GM12878 (cell line): ENCODE results near the gene MANEAL. TPM values are rescaled to one million over a fixed set of nuclear protein-coding genes. Genes with fewer than 3 reads are reported as not detected.

Source experiments
- ATF2 ChIP-seq: IDR thresholded peaks from 2 replicates; pipeline ENCODE4 v1.6.1; 2012; ENCODE audit warnings: low read length, inconsistent platforms
- ATF7 ChIP-seq: fragments of 450-650 bp; IDR thresholded peaks from 2 replicates; pipeline ENCODE4 v1.6.1; 2016; ENCODE audit warnings: low read depth, mild to moderate bottlenecking
- BACH1 ChIP-seq: fragments of 450-650 bp; IDR thresholded peaks from 2 replicates; pipeline ENCODE4 v1.6.1; 2017; ENCODE audit warnings: mild to moderate bottlenecking, borderline replicate concordance
- BCLAF1 ChIP-seq: fragments of 450-650 bp; IDR thresholded peaks from 2 replicates; pipeline ENCODE4 v1.6.1; 2017; ENCODE audit warnings: antibody characterized with exemption, mild to moderate bottlenecking, moderate library complexity
- BMI1 ChIP-seq: fragments of 450-650 bp; IDR thresholded peaks from 2 replicates; pipeline ENCODE4 v1.6.1; 2016; ENCODE audit warnings: mild to moderate bottlenecking, moderate library complexity, borderline replicate concordance
- BRCA1 ChIP-seq: IDR thresholded peaks from 2 replicates; pipeline ENCODE4 v1.6.1; 2011; ENCODE audit warnings: low read depth, low read length, improper control_type of control experiment
- CBFB ChIP-seq: IDR thresholded peaks from 2 replicates; pipeline ENCODE4 v1.6.1; 2016; ENCODE audit warnings: antibody characterized with exemption, low read depth
- CBX5 ChIP-seq: sonication (generic); IDR thresholded peaks from 2 replicates; pipeline ENCODE4 v1.6.1; 2016; ENCODE audit warnings: low read depth, moderate library complexity, mild to moderate bottlenecking, inconsistent platforms
- E4F1 ChIP-seq: fragments of 450-650 bp; IDR thresholded peaks from 2 replicates; pipeline ENCODE4 v1.6.1; 2018; ENCODE audit warnings: borderline replicate concordance, mild to moderate bottlenecking; ENCODE audit not compliant: partially characterized antibody
- IKZF1 ChIP-seq: fragments of 450-650 bp; conservative IDR thresholded peaks from 2 replicates; pipeline ENCODE4 v1.6.1; 2017; ENCODE audit warnings: antibody characterized with exemption, mild to moderate bottlenecking
- KAT2A ChIP-seq: conservative IDR thresholded peaks from 2 replicates; pipeline ENCODE4 v1.6.1; 2011; ENCODE audit warnings: low read depth, low read length; ENCODE audit not compliant: control insufficient read depth
- MXI1 ChIP-seq: fragments of 150-350 bp; IDR thresholded peaks from 2 replicates; pipeline ENCODE4 v1.6.1; 2011; ENCODE audit warnings: low read depth, mild to moderate bottlenecking, inconsistent platforms, low read length, improper control_type of control experiment
- MYB ChIP-seq: fragments of 150-350 bp; IDR thresholded peaks from 2 replicates; pipeline ENCODE4 v1.6.1; 2014; ENCODE audit warnings: mild to moderate bottlenecking, low read depth, low read length, borderline replicate concordance
- PAX5 ChIP-seq: IDR thresholded peaks from 2 replicates; pipeline ENCODE4 v1.6.1; 2011; ENCODE audit warnings: low read depth, low read length, borderline replicate concordance
- PRDM15 ChIP-seq: fragments of 450-650 bp; formaldehyde crosslinking; IDR thresholded peaks from 2 replicates; pipeline ENCODE4 v1.4.0; 2020; ENCODE audit warnings: mild to moderate bottlenecking, moderate library complexity
- RB1 ChIP-seq: fragments of 450-650 bp; formaldehyde crosslinking; IDR thresholded peaks from 2 replicates; pipeline ENCODE4 v1.6.1; 2017; ENCODE audit warnings: mild to moderate bottlenecking, borderline replicate concordance
- SIN3A ChIP-seq: IDR thresholded peaks from 2 replicates; pipeline ENCODE4 v1.6.1; 2012; ENCODE audit warnings: low read depth, low read length, improper control_type of control experiment
- SREBF1 ChIP-seq: IDR thresholded peaks from 2 replicates; pipeline ENCODE4 v1.6.1; 2012; ENCODE audit warnings: mild to moderate bottlenecking, low read length
- SUZ12 ChIP-seq: fragments of 200-600 bp; sonication (generic); IDR thresholded peaks from one replicate; pipeline ENCODE4 v1.6.1; 2018; ENCODE audit warnings: antibody characterized with exemption, mild to moderate bottlenecking; ENCODE audit not compliant: unreplicated experiment
- TARDBP ChIP-seq: IDR thresholded peaks from 2 replicates; pipeline ENCODE4 v1.6.1; 2016; ENCODE audit warnings: borderline replicate concordance
- TCF12 ChIP-seq: IDR thresholded peaks from 2 replicates; pipeline ENCODE4 v1.6.1; 2011; ENCODE audit warnings: low read depth, mild to moderate bottlenecking, low read length
- polyA plus RNA-seq, 11 experiments: library from polyadenylated mRNA; depleted of rRNA in 4 of 11; unstranded in 6 of 11; stranded (reverse) in 5 of 11; fragments of >200 nt; fragmentation: Nextera tagmentation in 4 of 11; fragmentation: Illumina TruSeq in 1 of 11; extraction: Ambion mirVana in 4 of 11; extraction: Trizol in 1 of 11; gene quantifications; 1 replicate in 1 of 11; 2 replicates in 10 of 11; pipeline versions ENCODE4 v1.2.1 to v1.2.3, GENCODE V29; 2011 to 2016; ENCODE audit warnings: inconsistent platforms in 2 of 11, missing spikeins in 2 of 11, low read depth in 1 of 11
- total RNA-seq, 4 experiments: library from RNA; depleted of rRNA in 3 of 4; stranded (reverse); fragments of >200 nt in 3 of 4; fragmentation: Illumina TruSeq in 1 of 4; extraction: Trizol in 1 of 4; gene quantifications; 2 replicates each; pipeline versions ENCODE4 v1.2.1 to v1.2.3, GENCODE V29; 2013 to 2021

MANEAL gene
- total and polyA plus RNA-seq, 10 of the 15 experiments (the other 5 are each of a cell fraction or from before 2014, with no cell fraction given), result 0.83 to 11.1 (median 5.7) TPM

DNA sequence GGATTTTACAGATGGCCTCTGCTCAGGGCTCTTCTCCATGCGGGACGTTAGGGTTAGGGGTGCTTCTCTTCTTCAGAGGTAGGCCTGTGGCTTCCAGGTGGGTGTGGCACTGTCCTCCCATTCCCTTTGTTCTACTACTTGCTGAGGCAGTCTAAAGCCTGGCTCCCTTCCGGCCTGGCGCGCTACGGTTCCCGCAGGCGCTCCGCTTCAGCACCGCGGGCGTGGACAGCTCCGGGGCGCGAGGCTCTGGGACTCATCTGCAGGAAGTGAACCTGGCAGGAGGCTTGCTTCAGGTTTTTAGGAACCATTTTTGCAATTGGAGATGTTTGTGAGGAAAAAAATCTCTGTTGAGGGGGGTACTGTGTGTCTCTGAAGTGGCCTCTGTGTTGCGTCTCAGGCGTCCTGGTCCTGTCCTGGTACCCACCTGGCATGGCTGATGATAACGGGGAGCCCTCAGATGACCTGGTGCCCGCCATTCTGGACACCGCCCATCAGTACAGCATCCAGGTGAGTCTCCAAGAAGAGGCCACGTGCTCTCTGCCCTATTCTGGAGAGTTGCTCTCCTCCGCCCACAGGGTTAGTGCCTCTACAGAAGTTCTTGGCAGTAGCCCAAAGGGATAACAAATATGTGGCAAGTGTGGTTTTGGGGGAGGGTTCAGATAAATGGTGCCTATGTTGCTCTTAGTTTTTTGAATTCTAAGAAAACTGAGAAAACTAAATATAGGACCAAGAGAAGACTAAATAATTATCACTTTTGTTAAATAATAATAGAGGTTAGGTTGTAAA, 1.9 kb downstream of the MANEAL start (continued):
- TF ChIP-seq ATF2 (no peak), PAX5 (no peak), TARDBP (no peak), ATF7 (no peak), CBX5 (no peak), BMI1 (no peak), BCLAF1 (no peak), E4F1 (no peak), BACH1 (no peak), SUZ12 (no peak), MYB (no peak), CBFB (no peak), BRCA1 (no peak), KAT2A (no peak), SREBF1 (no peak), RB1 (no peak), IKZF1 (0 out of 2 replicates have a peak, but pooled peaks have one; percentile 29), MXI1 (peak; percentile 53; the same call in 1 of the 2 replicates), PRDM15 (CRISPR knock-in tag) (no peak), SIN3A (0 out of 2 replicates have a peak, but pooled peaks have one; percentile 64), TCF12 (no peak)
